ENCODE results near the gene JMJD8. TPM values are rescaled to one million over a fixed set of nuclear protein-coding genes. Genes with fewer than 3 reads are reported as not detected.

JMJD8 gene
- total and polyA plus RNA-seq, 10 of the 15 experiments (the other 5 are each of a cell fraction or from before 2014, with no cell fraction given), result 1.00 to 50.4 (median 30.7) TPM

GRCh38 chr16:651844-652243 is 32.3 kb downstream of the JMJD8 start (continued):
- TF ChIP-seq, protein P1, sequence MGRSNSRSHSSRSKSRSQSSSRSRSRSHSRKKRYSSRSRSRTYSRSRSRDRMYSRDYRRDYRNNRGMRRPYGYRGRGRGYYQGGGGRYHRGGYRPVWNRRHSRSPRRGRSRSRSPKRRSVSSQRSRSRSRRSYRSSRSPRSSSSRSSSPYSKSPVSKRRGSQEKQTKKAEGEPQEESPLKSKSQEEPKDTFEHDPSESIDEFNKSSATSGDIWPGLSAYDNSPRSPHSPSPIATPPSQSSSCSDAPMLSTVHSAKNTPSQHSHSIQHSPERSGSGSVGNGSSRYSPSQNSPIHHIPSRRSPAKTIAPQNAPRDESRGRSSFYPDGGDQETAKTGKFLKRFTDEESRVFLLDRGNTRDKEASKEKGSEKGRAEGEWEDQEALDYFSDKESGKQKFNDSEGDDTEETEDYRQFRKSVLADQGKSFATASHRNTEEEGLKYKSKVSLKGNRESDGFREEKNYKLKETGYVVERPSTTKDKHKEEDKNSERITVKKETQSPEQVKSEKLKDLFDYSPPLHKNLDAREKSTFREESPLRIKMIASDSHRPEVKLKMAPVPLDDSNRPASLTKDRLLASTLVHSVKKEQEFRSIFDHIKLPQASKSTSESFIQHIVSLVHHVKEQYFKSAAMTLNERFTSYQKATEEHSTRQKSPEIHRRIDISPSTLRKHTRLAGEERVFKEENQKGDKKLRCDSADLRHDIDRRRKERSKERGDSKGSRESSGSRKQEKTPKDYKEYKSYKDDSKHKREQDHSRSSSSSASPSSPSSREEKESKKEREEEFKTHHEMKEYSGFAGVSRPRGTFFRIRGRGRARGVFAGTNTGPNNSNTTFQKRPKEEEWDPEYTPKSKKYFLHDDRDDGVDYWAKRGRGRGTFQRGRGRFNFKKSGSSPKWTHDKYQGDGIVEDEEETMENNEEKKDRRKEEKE (IDR thresholded peaks at IDR 0.05), result no peak
- TF ChIP-seq SIX5 (IDR thresholded peaks at IDR 0.05; ENCODE audit: low read depth, low read length, severe bottlenecking), result no peak
- TF ChIP-seq SKIL (IDR thresholded peaks at IDR 0.05; ENCODE audit: low read depth, poor library complexity, severe bottlenecking), result no peak
- TF ChIP-seq, protein P2, sequence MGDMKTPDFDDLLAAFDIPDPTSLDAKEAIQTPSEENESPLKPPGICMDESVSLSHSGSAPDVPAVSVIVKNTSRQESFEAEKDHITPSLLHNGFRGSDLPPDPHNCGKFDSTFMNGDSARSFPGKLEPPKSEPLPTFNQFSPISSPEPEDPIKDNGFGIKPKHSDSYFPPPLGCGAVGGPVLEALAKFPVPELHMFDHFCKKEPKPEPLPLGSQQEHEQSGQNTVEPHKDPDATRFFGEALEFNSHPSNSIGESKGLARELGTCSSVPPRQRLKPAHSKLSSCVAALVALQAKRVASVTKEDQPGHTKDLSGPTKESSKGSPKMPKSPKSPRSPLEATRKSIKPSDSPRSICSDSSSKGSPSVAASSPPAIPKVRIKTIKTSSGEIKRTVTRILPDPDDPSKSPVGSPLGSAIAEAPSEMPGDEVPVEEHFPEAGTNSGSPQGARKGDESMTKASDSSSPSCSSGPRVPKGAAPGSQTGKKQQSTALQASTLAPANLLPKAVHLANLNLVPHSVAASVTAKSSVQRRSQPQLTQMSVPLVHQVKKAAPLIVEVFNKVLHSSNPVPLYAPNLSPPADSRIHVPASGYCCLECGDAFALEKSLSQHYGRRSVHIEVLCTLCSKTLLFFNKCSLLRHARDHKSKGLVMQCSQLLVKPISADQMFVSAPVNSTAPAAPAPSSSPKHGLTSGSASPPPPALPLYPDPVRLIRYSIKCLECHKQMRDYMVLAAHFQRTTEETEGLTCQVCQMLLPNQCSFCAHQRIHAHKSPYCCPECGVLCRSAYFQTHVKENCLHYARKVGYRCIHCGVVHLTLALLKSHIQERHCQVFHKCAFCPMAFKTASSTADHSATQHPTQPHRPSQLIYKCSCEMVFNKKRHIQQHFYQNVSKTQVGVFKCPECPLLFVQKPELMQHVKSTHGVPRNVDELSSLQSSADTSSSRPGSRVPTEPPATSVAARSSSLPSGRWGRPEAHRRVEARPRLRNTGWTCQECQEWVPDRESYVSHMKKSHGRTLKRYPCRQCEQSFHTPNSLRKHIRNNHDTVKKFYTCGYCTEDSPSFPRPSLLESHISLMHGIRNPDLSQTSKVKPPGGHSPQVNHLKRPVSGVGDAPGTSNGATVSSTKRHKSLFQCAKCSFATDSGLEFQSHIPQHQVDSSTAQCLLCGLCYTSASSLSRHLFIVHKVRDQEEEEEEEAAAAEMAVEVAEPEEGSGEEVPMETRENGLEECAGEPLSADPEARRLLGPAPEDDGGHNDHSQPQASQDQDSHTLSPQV (IDR thresholded peaks at IDR 0.05), result no peak
- TF ChIP-seq TCF12 (IDR thresholded peaks at IDR 0.05; ENCODE audit: low read depth, low read length), result no peak
- no peak for TF ChIP-seq NR2C2 (IDR thresholded peaks at IDR 0.05; ENCODE audit: borderline replicate concordance, control insufficient read depth, insufficient read length, low read depth)
- no peak for TF ChIP-seq NFYB (IDR thresholded peaks at IDR 0.05; ENCODE audit: insufficient read depth, low read depth, low read length)
- TF ChIP-seq IRF5 (IDR thresholded peaks at IDR 0.05; ENCODE audit: borderline replicate concordance), result no peak
- TF ChIP-seq ZSCAN29 (IDR thresholded peaks at IDR 0.05), result no peak
- TF ChIP-seq ESRRA (IDR thresholded peaks at IDR 0.05; ENCODE audit: low read length), result no peak
